ENCODE data around the gene AGBL1. TPM values are rescaled to one million over a fixed set of nuclear protein-coding genes. Genes with fewer than 3 reads are reported as not detected.

The AGBL1 gene
- total RNA-seq: not detected in 2 replicates

DNA sequence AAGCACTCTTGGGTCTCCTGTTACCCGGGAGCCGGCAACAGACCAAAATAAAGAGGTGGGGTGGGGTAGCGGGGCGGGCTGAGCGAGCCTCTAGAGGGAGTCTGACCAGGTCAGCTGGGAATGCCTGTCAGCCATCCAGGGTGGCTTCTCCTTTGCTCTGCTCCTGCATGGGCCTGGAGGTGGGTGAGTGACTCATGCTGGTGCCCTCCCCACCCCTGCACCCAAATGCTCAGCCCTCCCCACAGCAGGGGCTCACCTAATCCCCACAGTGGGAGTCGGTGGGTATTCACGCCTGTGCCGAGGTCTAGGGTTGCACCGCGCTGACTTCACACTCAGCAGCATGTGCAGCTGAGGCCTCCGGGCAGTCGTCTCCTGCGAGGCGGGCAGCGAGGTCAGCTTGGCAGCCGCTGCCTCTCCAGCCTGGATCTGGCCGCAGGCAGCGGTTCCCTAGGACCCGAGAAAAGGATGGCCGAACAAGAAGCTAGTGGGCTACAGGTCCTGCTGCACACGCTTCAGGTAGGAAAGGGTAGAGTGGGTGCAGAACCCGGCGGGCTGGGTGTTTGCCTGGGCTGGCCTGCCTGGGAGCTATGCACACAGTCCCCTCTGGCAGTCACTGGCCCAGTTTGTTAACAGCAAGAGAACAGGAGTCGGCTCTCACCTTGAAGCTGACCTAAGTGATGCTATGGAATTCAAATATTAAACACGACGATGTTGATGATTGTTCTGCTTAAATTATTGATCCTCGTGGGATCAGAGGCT is at the start of gene AGBL1:
TSS of gene AGBL1 (plus strand) at position 364 of the 759 bp plus-strand sequence.

